ENCODE results near the gene SGIP1.
"Not testable (repeated sequence)": the region's sequence is repeated elsewhere in the genome, so short reads cannot be mapped to it uniquely, and the experiment has no call there.

GRCh38 chr1:66592106-66592507 lies 58.2 kb downstream of the SGIP1 start:
- not testable (repeated sequence) for TF ChIP-seq POLR2A (IDR thresholded peaks at IDR 0.05; ENCODE audit: control extremely low read depth in 1 of 2, low read depth in 2 of 2, low read length in 2 of 2); CTCF (IDR thresholded peaks at IDR 0.05; ENCODE audit: control extremely low read depth in 1 of 3, insufficient read depth in 1 of 3, low read depth in 1 of 3, low read length in 3 of 3); HDAC2 (IDR thresholded peaks at IDR 0.05; ENCODE audit: borderline replicate concordance in 1 of 2, low read depth in 2 of 2, low read length in 2 of 2); MAX (IDR thresholded peaks at IDR 0.05); JUN (IDR thresholded peaks at IDR 0.05; ENCODE audit: low read depth, low read length); RFX5 (IDR thresholded peaks at IDR 0.05; ENCODE audit: borderline replicate concordance, low read depth, low read length); CHD2 (IDR thresholded peaks at IDR 0.05; ENCODE audit: low read length); RXRA (IDR thresholded peaks at IDR 0.05; ENCODE audit: insufficient read depth, low read depth, low read length); CREB1 (IDR thresholded peaks at IDR 0.05); RNF2 (IDR thresholded peaks at IDR 0.05; ENCODE audit: borderline replicate concordance, low read depth, low read length, missing control alignments, poor library complexity, severe bottlenecking); ATF2 (IDR thresholded peaks at IDR 0.05; ENCODE audit: low read length); ZNF274 (IDR thresholded peaks at IDR 0.05; ENCODE audit: borderline replicate concordance, extremely low read depth, low read length)
